Gastrocnemius medialis (tissue), 4 donors: ENCODE results near the gene OR9G1.

ENCODE experiments used
- POLR2A ChIP-seq, 2 donors: fragments of 450-650 bp; IDR thresholded peaks; one replicate each; pipeline ENCODE4 v1.6.1; 2017; ENCODE audit warnings: antibody characterized with exemption in 2 of 2, mild to moderate bottlenecking in 2 of 2, moderate library complexity in 2 of 2
- TF ChIP-seq, protein P1 (sequence below), 5 experiments: fragments of 450-650 bp in 3 of 5; fragments of 200-600 bp in 2 of 5; sonication (generic) in 2 of 5; IDR thresholded peaks in 4 of 5; conservative IDR thresholded peaks in 1 of 5; 1 replicate in 4 of 5; 2 replicates in 1 of 5; pipeline ENCODE4 v1.5.1; 2016 to 2019; ENCODE audit warnings: antibody characterized with exemption in 5 of 5, mild to moderate bottlenecking in 3 of 5, moderate library complexity in 3 of 5

DNA sequence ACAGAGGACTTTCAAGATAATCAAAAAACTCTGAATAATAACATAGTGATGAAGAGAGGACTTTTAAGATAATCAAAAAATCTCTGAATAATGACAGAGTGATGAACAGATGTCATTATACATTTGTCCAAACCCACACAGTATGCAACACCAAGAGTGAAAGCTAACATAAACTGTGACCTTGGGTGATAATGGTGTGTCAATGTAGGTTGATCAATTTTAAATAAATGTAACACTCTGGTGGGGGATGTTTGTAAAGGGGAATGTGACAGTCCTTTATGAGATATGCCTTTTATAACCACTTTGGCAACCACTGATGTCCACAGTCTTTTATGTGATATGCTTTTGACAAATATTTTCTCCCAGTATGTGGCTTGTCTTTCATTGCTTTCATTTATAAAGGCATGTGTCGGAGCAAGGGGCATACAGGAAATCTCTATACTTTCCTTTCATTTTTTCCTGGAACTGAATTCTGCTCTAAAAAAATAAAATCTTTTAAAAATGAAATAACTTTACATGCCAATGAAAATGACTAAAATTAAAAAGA, 10.3 kb upstream of the OR9G1 start:
- TF ChIP-seq POLR2A (IDR thresholded peaks at IDR 0.05), result no peak
- TF ChIP-seq, protein P1, sequence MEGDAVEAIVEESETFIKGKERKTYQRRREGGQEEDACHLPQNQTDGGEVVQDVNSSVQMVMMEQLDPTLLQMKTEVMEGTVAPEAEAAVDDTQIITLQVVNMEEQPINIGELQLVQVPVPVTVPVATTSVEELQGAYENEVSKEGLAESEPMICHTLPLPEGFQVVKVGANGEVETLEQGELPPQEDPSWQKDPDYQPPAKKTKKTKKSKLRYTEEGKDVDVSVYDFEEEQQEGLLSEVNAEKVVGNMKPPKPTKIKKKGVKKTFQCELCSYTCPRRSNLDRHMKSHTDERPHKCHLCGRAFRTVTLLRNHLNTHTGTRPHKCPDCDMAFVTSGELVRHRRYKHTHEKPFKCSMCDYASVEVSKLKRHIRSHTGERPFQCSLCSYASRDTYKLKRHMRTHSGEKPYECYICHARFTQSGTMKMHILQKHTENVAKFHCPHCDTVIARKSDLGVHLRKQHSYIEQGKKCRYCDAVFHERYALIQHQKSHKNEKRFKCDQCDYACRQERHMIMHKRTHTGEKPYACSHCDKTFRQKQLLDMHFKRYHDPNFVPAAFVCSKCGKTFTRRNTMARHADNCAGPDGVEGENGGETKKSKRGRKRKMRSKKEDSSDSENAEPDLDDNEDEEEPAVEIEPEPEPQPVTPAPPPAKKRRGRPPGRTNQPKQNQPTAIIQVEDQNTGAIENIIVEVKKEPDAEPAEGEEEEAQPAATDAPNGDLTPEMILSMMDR (IDR thresholded peaks at IDR 0.05 in 4 of 5, conservative IDR thresholded peaks at IDR 0.05 in 1 of 5), result no peak
